GM12891 (cell line): ENCODE results near the gene ABCA13.

Experiments
- POLR2A ChIP-seq: IDR thresholded peaks from 2 replicates; pipeline ENCODE4 v1.6.1; 2011; ENCODE audit warnings: low read depth, low read length, control low read depth
- POLR2AphosphoS5 ChIP-seq: IDR thresholded peaks from 2 replicates; pipeline ENCODE4 v1.6.1; 2011; ENCODE audit warnings: low read depth, low read length, control low read depth
- POU2F2 ChIP-seq: IDR thresholded peaks from 2 replicates; pipeline ENCODE4 v1.6.1; 2011; ENCODE audit warnings: low read depth, mild to moderate bottlenecking, control low read depth, low read length, moderate library complexity
- SPI1 ChIP-seq: IDR thresholded peaks from 2 replicates; pipeline ENCODE4 v1.6.1; 2011; ENCODE audit warnings: low read depth, low read length, control low read depth
- TAF1 ChIP-seq: IDR thresholded peaks from 2 replicates; pipeline ENCODE4 v1.6.1; 2011; ENCODE audit warnings: low read depth, low read length, control low read depth

DNA sequence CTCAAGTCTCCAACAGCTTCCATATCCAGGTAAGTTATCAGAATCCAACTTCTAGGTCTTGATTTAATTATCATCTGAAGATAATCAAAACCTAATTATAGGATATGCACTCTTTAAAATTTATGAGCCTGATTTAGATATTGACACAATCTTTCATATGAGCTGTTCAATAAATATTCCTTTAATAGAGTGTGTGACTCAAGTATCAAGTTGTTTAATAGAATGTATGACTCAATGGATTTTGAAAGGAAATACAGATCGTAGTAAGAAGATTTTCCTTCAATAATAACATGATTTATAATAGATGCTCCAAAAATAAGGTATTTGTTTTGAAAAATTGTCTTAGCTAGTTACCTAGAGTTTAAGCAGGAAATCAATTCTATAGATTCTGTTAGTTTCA lies 97.8 kb downstream of the ABCA13 start:
- TF ChIP-seq POLR2AphosphoS5 (no peak), SPI1 (no peak), POLR2A (no peak), POU2F2 (no peak), TAF1 (no peak)
